ENCODE data around the gene SELENOH.

DNA sequence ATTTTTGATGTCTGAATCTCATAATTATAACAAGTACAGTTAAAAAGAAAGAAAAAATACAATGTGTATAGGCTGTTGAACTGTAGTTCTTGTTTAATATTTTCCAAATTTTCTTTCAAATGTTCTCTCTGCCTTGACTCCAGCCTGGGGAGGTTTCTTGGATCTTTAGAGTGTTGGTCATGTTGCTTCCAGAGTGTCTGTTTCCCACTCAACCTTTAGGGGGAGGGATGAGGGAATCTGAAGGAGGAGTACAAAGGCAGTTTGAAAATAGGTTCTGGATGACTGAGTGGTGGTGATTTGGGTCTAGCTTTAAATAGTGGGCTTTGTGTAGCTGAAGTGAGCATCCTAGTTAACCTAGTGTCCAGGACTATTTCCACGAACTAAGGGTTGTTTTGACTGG, 22.3 kb downstream of the SELENOH start:
- TF ChIP-seq MCM5 (IDR thresholded peaks at IDR 0.05; ENCODE audit: low read depth) (no peak), KLF1 (tag; IDR thresholded peaks at IDR 0.05) (no peak), TEAD4 (IDR thresholded peaks at IDR 0.05; ENCODE audit: low read length) (no peak), TEAD4 (CRISPR knock-in tag; IDR thresholded peaks at IDR 0.05; ENCODE audit: borderline replicate concordance) (no peak), CHD2 (IDR thresholded peaks at IDR 0.05; ENCODE audit: low read depth, low read length) (no peak), JUN (IDR thresholded peaks at IDR 0.05; ENCODE audit: borderline replicate concordance, low read depth, low read length) (no peak), JUN (CRISPR knock-in tag; IDR thresholded peaks at IDR 0.05; ENCODE audit: borderline replicate concordance) (no peak), ZNF146 (CRISPR knock-in tag; IDR thresholded peaks at IDR 0.05; ENCODE audit: unreplicated experiment) (no peak), JUND (IDR thresholded peaks at IDR 0.05; ENCODE audit: borderline replicate concordance, low read depth, low read length) (no peak), JUND (tag; IDR thresholded peaks at IDR 0.05; ENCODE audit: borderline replicate concordance, low read depth, low read length) (no peak), NONO (IDR thresholded peaks at IDR 0.05; ENCODE audit: low read depth in 2 of 2, low read length in 1 of 2) (no peak), POLR2AphosphoS5 (IDR thresholded peaks at IDR 0.05; ENCODE audit: control insufficient read depth, insufficient read depth, low read depth, low read length) (no peak)
- TF ChIP-seq, protein P1, sequence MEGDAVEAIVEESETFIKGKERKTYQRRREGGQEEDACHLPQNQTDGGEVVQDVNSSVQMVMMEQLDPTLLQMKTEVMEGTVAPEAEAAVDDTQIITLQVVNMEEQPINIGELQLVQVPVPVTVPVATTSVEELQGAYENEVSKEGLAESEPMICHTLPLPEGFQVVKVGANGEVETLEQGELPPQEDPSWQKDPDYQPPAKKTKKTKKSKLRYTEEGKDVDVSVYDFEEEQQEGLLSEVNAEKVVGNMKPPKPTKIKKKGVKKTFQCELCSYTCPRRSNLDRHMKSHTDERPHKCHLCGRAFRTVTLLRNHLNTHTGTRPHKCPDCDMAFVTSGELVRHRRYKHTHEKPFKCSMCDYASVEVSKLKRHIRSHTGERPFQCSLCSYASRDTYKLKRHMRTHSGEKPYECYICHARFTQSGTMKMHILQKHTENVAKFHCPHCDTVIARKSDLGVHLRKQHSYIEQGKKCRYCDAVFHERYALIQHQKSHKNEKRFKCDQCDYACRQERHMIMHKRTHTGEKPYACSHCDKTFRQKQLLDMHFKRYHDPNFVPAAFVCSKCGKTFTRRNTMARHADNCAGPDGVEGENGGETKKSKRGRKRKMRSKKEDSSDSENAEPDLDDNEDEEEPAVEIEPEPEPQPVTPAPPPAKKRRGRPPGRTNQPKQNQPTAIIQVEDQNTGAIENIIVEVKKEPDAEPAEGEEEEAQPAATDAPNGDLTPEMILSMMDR (IDR thresholded peaks at IDR 0.05 in 2 of 3, conservative IDR thresholded peaks at IDR 0.05 in 1 of 3; ENCODE audit: insufficient read depth in 2 of 3, low read depth in 1 of 3, low read length in 3 of 3) = peak in 2 of 3 experiments; percentile 16 to 17; a peak in 1 of 6 replicates
- TF ChIP-seq, protein P2, sequence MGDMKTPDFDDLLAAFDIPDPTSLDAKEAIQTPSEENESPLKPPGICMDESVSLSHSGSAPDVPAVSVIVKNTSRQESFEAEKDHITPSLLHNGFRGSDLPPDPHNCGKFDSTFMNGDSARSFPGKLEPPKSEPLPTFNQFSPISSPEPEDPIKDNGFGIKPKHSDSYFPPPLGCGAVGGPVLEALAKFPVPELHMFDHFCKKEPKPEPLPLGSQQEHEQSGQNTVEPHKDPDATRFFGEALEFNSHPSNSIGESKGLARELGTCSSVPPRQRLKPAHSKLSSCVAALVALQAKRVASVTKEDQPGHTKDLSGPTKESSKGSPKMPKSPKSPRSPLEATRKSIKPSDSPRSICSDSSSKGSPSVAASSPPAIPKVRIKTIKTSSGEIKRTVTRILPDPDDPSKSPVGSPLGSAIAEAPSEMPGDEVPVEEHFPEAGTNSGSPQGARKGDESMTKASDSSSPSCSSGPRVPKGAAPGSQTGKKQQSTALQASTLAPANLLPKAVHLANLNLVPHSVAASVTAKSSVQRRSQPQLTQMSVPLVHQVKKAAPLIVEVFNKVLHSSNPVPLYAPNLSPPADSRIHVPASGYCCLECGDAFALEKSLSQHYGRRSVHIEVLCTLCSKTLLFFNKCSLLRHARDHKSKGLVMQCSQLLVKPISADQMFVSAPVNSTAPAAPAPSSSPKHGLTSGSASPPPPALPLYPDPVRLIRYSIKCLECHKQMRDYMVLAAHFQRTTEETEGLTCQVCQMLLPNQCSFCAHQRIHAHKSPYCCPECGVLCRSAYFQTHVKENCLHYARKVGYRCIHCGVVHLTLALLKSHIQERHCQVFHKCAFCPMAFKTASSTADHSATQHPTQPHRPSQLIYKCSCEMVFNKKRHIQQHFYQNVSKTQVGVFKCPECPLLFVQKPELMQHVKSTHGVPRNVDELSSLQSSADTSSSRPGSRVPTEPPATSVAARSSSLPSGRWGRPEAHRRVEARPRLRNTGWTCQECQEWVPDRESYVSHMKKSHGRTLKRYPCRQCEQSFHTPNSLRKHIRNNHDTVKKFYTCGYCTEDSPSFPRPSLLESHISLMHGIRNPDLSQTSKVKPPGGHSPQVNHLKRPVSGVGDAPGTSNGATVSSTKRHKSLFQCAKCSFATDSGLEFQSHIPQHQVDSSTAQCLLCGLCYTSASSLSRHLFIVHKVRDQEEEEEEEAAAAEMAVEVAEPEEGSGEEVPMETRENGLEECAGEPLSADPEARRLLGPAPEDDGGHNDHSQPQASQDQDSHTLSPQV (IDR thresholded peaks at IDR 0.05) = no peak
- TF ChIP-seq, protein P3, sequence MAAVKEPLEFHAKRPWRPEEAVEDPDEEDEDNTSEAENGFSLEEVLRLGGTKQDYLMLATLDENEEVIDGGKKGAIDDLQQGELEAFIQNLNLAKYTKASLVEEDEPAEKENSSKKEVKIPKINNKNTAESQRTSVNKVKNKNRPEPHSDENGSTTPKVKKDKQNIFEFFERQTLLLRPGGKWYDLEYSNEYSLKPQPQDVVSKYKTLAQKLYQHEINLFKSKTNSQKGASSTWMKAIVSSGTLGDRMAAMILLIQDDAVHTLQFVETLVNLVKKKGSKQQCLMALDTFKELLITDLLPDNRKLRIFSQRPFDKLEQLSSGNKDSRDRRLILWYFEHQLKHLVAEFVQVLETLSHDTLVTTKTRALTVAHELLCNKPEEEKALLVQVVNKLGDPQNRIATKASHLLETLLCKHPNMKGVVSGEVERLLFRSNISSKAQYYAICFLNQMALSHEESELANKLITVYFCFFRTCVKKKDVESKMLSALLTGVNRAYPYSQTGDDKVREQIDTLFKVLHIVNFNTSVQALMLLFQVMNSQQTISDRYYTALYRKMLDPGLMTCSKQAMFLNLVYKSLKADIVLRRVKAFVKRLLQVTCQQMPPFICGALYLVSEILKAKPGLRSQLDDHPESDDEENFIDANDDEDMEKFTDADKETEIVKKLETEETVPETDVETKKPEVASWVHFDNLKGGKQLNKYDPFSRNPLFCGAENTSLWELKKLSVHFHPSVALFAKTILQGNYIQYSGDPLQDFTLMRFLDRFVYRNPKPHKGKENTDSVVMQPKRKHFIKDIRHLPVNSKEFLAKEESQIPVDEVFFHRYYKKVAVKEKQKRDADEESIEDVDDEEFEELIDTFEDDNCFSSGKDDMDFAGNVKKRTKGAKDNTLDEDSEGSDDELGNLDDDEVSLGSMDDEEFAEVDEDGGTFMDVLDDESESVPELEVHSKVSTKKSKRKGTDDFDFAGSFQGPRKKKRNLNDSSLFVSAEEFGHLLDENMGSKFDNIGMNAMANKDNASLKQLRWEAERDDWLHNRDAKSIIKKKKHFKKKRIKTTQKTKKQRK (IDR thresholded peaks at IDR 0.05; ENCODE audit: borderline replicate concordance, low read depth, low read length) = no peak

All from K562 (cell line).